ENCODE results near the gene IL1R1.
"Not testable (repeated sequence)": the region's sequence is repeated elsewhere in the genome, so short reads cannot be mapped to it uniquely, and the experiment has no call there.

Gene IL1R1

GRCh38 chr2:102103992-102104871, 38.3 kb upstream of the IL1R1 start:
- H3K4me3 ChIP-seq (ENCODE audit: low read depth, low read length): peak overlapping the region; percentile 54
- peak; percentile 70 for DNase-seq (ENCODE audit: low read depth, low spot score)
- no peak for TF ChIP-seq CTCF (IDR thresholded peaks at IDR 0.05; ENCODE audit: insufficient read depth, low read length, missing control alignments)
- ChIA-PET CTCF (interaction anchor here (1.0 to 1.7 kb wide), 5 partner anchors 9 to 84 kb away, joined by 3 to 5 read pairs (median 4); no protein-coding TSS in a partner anchor), POLR2A (interaction anchor here (1.0 to 1.5 kb wide), 5 partner anchors 9 to 40 kb away, joined by 3 to 6 read pairs (median 5); partner anchors contain the start of gene IL1R1)

- no peak overlapping the region; the same call in none of the 2 replicates for H3K4me3 ChIP-seq (ENCODE audit: low read depth, low read length)
- CTCF ChIA-PET: interaction anchor here (1.1 to 1.8 kb wide), 3 partner anchors 61 to 134 kb away, joined by 3 to 6 read pairs (median 4); no protein-coding TSS in a partner anchor
These were observed 36.4 kb upstream of the IL1R1 start for GRCh38 chr2:102106133-102106556.

GRCh38 chr2:102106813-102107740, 35.5 kb upstream of the IL1R1 start:
- H3K4me3 ChIP-seq (ENCODE audit: low read depth, low read length); POLR2A ChIA-PET; DNase-seq (ENCODE audit: low read depth, low spot score): not testable (repeated sequence)
- CTCF ChIA-PET: interaction anchor here (1.5 to 2.3 kb wide), 4 partner anchors 10 to 134 kb away, joined by 4 to 10 read pairs (median 6); no protein-coding TSS in a partner anchor

More at GRCh38 chr2:102106133-102106556, 36.4 kb upstream of the IL1R1 start:
- no peak for TF ChIP-seq CTCF (IDR thresholded peaks at IDR 0.05; ENCODE audit: insufficient read depth, low read length, missing control alignments)
- POLR2A ChIA-PET: no interaction called here
- DNase-seq (ENCODE audit: low read depth, low spot score): no peak

DNA sequence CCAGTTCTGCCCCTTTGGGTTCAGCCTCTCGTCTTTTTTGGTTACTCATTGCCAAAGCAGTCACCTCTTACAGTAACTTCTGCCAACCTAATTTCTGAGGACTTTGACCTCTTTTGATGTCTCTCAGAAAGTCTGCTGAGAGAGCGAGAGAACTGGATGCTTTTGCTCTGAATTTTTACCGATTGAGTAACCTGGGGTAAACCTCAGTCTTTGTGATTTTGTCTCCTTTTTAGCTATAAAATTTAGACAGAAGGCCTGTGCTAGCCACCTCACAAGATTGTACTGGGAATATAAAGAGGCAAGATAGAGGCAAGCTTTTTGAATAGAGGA, 34.8 kb upstream of the IL1R1 start:
- DNase-seq (ENCODE audit: low read depth, low spot score): no peak
- ChIA-PET CTCF (interaction anchor here (0.8 to 2.3 kb wide), 5 partner anchors 10 to 133 kb away, joined by 3 to 10 read pairs (median 3); no protein-coding TSS in a partner anchor), POLR2A (no interaction called here)
- no peak overlapping the region for H3K4me3 ChIP-seq (ENCODE audit: low read depth, low read length)
- TF ChIP-seq CTCF (IDR thresholded peaks at IDR 0.05; ENCODE audit: insufficient read depth, low read length, missing control alignments): no peak

DNA sequence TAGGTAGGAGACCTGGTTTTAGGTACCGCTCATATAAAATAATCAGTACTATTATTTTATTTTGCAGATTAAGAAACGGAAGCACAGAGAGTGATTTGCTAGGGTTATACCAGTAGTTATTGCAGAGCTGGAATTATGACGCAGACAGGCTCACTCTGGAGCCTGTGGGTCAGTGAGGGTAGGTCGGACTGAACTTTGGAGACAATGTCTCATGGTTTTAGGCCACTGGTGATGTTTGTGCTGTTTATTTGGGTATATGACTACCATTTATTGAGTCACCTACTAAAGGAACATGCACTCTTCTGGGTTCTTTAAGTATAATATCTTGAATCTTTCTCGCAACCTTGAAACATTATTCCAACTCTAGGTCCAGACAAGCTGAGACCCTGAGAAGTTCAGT, 33.5 kb upstream of the IL1R1 start:
- ChIA-PET POLR2A (no interaction called here), CTCF (interaction anchor here (1.3 to 2.3 kb wide), 4 partner anchors 9 to 132 kb away, joined by 3 to 10 read pairs (median 5); no protein-coding TSS in a partner anchor)
- no peak overlapping the region for H3K4me3 ChIP-seq (ENCODE audit: low read depth, low read length)
- no peak for TF ChIP-seq CTCF (IDR thresholded peaks at IDR 0.05; ENCODE audit: insufficient read depth, low read length, missing control alignments)
- no peak for DNase-seq (ENCODE audit: low read depth, low spot score)

GRCh38 chr2:102110171-102110570, 32.4 kb upstream of the IL1R1 start:
- POLR2A ChIA-PET: no interaction called here
- no peak for TF ChIP-seq CTCF (IDR thresholded peaks at IDR 0.05; ENCODE audit: insufficient read depth, low read length, missing control alignments)
- H3K4me3 ChIP-seq (ENCODE audit: low read depth, low read length): no peak overlapping the region
- CTCF ChIA-PET: interaction anchor here (1.9 kb wide), 1 partner anchor 90 kb away, joined by 4 read pairs; no protein-coding TSS in a partner anchor
- no peak for DNase-seq (ENCODE audit: low read depth, low spot score)

Measured in AG04449 (cell line).